ENCODE results near the gene RNF43. TPM values are rescaled to one million over a fixed set of nuclear protein-coding genes. Genes with fewer than 3 reads are reported as not detected.

Gene RNF43
- total RNA-seq, 1 donor from 2014 or later: 1.7 TPM

DNA sequence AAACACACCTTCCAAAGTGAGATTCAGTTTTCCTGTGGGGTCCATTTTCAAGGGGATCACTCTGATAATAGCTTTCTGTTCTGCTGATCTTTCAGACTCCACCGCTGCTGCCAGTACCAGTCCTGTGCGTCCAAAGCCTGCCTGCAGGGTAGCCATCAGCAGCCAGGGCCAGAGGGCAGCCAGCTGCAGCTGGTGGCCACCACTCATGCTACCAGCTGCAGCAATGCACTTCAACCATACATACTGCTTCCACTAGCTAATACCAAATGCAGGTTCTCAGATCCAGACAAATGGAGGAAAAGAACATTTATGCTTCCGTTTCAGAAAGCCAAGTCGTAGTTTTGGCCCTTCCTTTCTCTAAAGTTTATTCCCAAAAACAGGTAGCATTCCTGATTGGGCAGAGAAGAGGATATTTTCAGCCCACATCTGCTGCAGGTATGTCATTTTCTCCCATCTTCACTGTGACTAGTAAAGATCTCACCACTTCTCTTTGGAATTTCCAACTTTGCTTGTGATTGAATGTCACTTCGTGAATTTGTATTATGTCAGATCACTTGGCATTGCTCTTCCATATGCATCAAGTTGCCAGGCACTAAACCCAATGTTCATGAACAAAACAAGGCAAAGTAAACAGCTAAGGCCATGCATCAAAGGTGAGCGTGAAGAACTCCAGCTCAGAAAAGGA lies 1.8 kb downstream of the RNF43 start:
- DNase-seq (ENCODE audit: low read depth): no peak
- TF ChIP-seq, protein P1, sequence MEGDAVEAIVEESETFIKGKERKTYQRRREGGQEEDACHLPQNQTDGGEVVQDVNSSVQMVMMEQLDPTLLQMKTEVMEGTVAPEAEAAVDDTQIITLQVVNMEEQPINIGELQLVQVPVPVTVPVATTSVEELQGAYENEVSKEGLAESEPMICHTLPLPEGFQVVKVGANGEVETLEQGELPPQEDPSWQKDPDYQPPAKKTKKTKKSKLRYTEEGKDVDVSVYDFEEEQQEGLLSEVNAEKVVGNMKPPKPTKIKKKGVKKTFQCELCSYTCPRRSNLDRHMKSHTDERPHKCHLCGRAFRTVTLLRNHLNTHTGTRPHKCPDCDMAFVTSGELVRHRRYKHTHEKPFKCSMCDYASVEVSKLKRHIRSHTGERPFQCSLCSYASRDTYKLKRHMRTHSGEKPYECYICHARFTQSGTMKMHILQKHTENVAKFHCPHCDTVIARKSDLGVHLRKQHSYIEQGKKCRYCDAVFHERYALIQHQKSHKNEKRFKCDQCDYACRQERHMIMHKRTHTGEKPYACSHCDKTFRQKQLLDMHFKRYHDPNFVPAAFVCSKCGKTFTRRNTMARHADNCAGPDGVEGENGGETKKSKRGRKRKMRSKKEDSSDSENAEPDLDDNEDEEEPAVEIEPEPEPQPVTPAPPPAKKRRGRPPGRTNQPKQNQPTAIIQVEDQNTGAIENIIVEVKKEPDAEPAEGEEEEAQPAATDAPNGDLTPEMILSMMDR (conservative IDR thresholded peaks at IDR 0.05; ENCODE audit: low read depth, low read length): no peak
- peak overlapping the region; percentile 61 for H3K4me3 ChIP-seq (ENCODE audit: low read depth, low read length)

DNA sequence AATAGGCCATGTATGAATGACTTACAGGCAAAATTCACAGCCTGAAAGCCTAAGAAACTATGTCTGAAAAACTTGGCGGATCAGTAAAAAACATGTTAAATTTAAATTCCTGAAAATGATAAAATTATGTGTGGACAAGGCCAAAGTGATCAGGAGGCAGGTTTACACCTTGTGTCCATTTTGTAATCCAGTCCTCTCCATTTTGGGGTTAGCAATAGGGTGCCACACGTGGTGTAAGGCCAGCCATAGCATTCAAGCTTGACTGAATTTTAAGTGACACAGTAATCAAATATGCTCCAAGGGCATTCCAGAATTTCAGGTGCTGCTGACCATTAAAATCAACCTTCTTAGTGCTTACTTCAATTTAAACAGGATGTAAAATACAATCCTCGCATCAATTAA lies 2.7 kb downstream of the RNF43 start:
- H3K4me3 ChIP-seq (ENCODE audit: low read depth, low read length): no peak overlapping the region
- TF ChIP-seq, protein P1 (conservative IDR thresholded peaks at IDR 0.05; ENCODE audit: low read depth, low read length): no peak
- no peak for DNase-seq (ENCODE audit: low read depth)

DNA sequence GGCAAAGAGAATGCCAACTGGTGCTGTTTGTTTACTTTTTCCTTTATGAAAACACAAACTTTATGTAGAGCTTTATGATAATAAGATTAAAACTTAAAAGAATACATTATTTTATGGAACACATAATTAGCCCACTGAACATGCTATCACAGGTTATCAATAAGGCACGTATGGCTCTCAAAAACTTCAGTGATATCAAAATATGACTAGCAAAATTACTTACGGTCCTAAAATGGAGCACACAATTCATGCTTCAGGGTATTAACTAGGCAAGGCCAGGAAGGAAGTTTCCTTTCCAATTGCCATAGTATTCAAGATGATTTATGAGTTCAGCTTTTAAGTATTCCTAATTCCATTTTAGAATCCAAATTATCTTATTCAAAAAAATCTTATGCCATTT lies 3.6 kb downstream of the RNF43 start:
- no peak for DNase-seq (ENCODE audit: low read depth)
- H3K4me3 ChIP-seq (ENCODE audit: low read depth, low read length): no peak overlapping the region
- TF ChIP-seq, protein P1 (conservative IDR thresholded peaks at IDR 0.05; ENCODE audit: low read depth, low read length): no peak

GRCh38 chr17:58412961-58413586 lies 4.3 kb downstream of the RNF43 start:
- no peak for DNase-seq (ENCODE audit: low read depth)
- peak overlapping the region; percentile 5 for H3K4me3 ChIP-seq (ENCODE audit: low read depth, low read length)
- TF ChIP-seq, protein P1 (conservative IDR thresholded peaks at IDR 0.05; ENCODE audit: low read depth, low read length): no peak

DNA sequence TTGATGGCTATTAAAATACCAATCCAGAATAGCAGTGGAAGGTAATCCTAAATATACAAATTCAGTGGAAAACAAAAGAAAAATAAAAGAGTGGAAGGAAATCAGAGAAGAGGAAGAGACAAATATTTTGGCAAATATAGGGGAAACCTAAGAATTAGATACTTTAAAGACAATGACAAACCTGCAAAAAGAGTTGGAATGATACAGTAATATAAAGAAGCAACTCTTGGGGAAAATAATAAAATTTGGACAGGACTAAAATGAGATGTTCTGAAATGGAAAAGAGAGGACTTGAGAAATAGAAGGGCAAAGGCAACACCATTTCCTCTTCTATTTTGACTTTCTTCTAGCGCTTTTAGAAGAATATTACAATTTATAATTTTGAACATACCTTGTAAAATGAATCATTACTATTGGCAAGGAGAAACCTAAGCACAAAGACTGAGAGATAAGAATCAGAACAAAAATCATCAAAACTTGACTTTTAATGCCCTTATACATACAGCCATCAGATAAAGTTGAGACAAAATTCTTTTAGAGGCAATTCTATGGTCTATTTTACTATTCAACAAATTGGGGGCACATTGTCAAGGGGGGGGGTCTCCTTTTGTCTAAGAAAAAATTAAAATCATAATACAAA lies 5.2 kb downstream of the RNF43 start:
- H3K4me3 ChIP-seq (ENCODE audit: low read depth, low read length): no peak overlapping the region
- no peak for DNase-seq (ENCODE audit: low read depth)
- TF ChIP-seq, protein P1 (conservative IDR thresholded peaks at IDR 0.05; ENCODE audit: low read depth, low read length): no peak

DNA sequence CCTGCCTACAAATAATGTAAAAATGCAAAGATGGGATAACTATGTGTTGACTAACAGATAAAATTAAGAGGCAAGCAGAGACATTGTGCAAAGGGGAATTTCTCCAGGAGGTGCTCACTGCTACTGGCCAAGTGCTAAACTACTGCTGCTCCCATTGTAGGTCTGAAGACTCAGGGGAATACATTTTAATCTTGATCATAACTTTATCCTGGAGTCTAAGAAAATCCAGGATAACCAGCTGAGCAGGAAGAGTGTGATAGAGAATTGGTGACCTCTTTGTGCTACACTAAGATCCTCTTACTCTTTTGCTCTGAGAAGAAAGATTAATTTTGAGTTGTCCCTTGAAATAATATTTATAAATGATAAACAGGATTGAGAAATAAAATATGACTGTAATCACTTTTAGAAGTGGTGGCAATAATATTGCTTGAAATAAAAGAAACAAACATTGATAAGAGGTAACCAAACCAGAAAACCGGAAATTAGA lies 5.9 kb downstream of the RNF43 start:
- no peak overlapping the region for H3K4me3 ChIP-seq (ENCODE audit: low read depth, low read length)
- DNase-seq (ENCODE audit: low read depth): no peak
- TF ChIP-seq, protein P1 (conservative IDR thresholded peaks at IDR 0.05; ENCODE audit: low read depth, low read length): no peak

Data from epithelial cell of proximal tubule (primary cell).